Endothelial cell (in vitro differentiated cells): ENCODE measurements around the gene CRB2. TPM values are rescaled to one million over a fixed set of nuclear protein-coding genes. Genes with fewer than 3 reads are reported as not detected.
A peak's percentile ranks its signal among the peaks of the same experiment; 100 is the strongest.

Experiments
- DNase-seq: peaks from one replicate; pipeline ENCODE4 v3.0.0; 2021; ENCODE audit warnings: low spot score
- H3K27ac Mint-ChIP-seq: one replicate; pipeline ENCODE4 v1.8.0; 2021; ENCODE audit warnings: mixed read lengths, inconsistent platforms; ENCODE audit not compliant: unreplicated experiment
- H3K27me3 Mint-ChIP-seq: one replicate; pipeline ENCODE4 v1.8.0; 2021; ENCODE audit warnings: mild to moderate bottlenecking, moderate library complexity, mixed read lengths, inconsistent platforms; ENCODE audit not compliant: unreplicated experiment
- H3K36me3 Mint-ChIP-seq: one replicate; pipeline ENCODE4 v1.8.0; 2021; ENCODE audit warnings: mild to moderate bottlenecking, low read depth, mixed read lengths, inconsistent platforms; ENCODE audit not compliant: unreplicated experiment
- H3K4me1 Mint-ChIP-seq: one replicate; pipeline ENCODE4 v1.8.0; 2021; ENCODE audit warnings: mild to moderate bottlenecking, mixed read lengths, inconsistent platforms; ENCODE audit not compliant: unreplicated experiment
- H3K4me3 Mint-ChIP-seq: one replicate; pipeline ENCODE4 v1.8.0; 2021; ENCODE audit warnings: mild to moderate bottlenecking, mixed read lengths, inconsistent platforms; ENCODE audit not compliant: unreplicated experiment
- H3K9me3 Mint-ChIP-seq: one replicate; pipeline ENCODE4 v1.8.0; 2021; ENCODE audit warnings: mixed read lengths, inconsistent platforms; ENCODE audit not compliant: unreplicated experiment
- CTCF ChIP-seq: fragments of 200-600 bp; sonication (generic); IDR thresholded peaks from one replicate; pipeline ENCODE4 v1.5.0; 2021; ENCODE audit warnings: antibody characterized with exemption; ENCODE audit not compliant: unreplicated experiment
- total RNA-seq: library from RNA; stranded (reverse); fragmentation: NEBNext Ultra II Directional; extraction: Animal tissue kit (Norgen Biotek cat#: 25700); gene quantifications from one replicate; pipeline ENCODE4 v1.2.1, GENCODE V29; 2021; ENCODE audit not compliant: unreplicated experiment

The CRB2 gene
- total RNA-seq, 1 donor from 2014 or later = 0.18 TPM

DNA sequence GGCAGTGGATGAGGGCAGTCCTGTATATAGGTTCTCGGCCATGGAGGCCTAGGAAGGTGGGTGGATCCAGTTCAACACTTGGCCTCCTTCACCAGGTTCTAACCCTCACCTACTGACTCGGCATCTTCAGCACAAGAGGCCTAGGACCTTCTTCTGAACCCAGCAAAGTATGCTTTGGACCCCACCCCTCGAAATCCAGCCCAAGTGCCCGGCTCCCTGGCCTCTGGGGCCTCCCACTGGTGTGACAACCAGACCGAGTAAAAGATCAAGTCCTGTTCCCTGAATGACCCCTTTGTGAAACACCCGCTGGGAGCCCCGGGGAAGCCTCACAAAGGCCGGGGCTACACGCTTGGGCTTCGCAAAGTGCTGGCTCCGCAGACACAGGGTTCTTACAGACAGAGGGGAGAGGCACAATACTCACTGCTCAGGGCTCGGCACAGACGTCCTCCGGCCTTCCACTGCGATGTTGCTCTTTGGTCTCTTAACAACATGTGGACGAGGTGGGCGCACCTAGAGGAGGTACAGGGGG is 47.0 kb downstream of the CRB2 start:
- no peak for DNase-seq
- H3K4me1 Mint-ChIP-seq = peaks cover 4% of the 10 kb centered on the region
- H3K27ac Mint-ChIP-seq = no peak overlapping the region
- H3K4me3 Mint-ChIP-seq = no peak overlapping the region
- no peak for TF ChIP-seq CTCF
- H3K36me3 Mint-ChIP-seq = peaks cover 4% of the 10 kb centered on the region
- peaks cover 4% of the 10 kb centered on the region for H3K27me3 Mint-ChIP-seq
- H3K9me3 Mint-ChIP-seq = no peaks in the 10 kb centered on the region

DNA sequence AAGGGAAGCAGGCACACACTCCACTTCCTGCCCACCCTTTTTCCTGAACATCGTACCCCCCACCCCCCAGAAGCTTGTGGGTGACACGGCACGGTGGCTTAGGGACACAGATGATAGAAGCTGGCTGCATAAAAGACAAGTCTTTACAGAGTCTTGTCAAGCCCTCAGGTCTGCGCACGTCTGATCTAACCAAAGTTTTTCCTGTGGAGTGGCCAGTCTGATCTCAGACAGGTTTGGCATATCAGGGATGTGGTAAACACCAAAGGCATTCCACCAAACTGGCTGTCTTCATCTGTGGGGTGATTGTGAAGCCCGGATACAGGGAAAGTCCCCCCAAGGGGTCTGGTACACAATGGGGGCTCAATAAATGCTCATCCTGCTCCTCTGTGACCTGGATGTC is 50.0 kb downstream of the CRB2 start:
- no peak for TF ChIP-seq CTCF
- Mint-ChIP-seq H3K9me3 (no peaks in the 10 kb centered on the region), H3K36me3 (peaks cover 4% of the 10 kb centered on the region), H3K27me3 (peaks cover 4% of the 10 kb centered on the region), H3K4me1 (peaks cover 4% of the 10 kb centered on the region), H3K27ac (peak overlapping the region; percentile 44), H3K4me3 (no peak overlapping the region)
- DNase-seq = no peak

DNA sequence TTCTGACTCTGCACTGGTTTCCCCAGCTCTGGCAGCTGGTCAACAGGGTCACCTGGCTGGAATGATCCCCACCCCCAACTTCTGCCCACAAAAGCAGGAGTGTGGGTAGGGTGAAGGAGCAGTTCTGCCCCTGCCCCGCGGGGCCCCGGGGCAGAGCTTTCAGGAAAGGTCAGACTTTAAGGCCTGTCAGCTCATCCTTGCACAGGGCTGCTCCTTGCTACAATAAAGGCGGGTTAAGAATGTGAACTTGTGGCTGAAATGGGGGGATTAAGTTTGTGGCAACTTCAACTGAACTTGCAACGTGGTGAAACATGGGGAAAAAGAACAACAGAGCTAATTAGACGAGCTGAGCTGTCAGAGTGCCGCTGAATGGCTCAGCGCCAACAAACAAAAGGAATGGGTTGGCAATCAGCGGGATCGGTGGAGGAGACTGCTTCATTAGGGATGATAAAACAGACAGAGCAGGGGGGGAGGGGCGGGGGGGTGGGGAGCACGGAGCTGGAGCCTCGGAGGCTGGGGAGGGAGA is 50.8 kb downstream of the CRB2 start:
- Mint-ChIP-seq H3K36me3 (peaks cover 8% of the 10 kb centered on the region), H3K27me3 (peaks cover 5% of the 10 kb centered on the region), H3K9me3 (no peaks in the 10 kb centered on the region), H3K4me1 (peaks cover 4% of the 10 kb centered on the region), H3K27ac (no peak overlapping the region), H3K4me3 (no peak overlapping the region)
- DNase-seq = no peak
- TF ChIP-seq CTCF = no peak

DNA sequence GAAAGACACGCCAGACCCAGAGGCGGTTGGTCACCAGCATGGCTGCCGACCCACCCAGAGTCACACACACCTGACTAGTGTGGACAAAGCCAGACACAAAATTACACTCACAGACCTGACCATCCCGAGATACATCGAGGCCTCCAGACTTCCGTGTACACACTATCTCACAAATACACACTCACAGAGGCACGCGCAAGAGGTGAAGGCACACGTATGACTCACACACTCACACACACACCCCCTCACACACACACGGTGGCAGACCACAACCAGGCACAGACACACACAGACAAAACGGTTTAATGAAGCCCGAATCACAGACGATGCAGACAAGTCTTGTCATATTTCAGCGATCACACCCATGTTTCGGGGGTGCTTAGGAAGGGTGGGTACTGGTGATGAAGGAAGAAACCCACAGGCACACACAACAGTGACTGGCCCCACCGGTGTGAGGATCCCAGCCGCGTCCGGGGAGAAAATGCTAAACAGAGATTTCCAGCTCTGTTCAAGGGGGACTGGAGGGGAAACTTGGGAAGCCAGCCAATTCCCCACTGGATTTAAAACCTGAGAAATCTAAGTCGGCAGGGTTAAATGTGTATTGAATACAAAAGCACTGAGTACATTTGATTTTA is 51.3 kb downstream of the CRB2 start:
- no peak for TF ChIP-seq CTCF
- Mint-ChIP-seq H3K9me3 (no peaks in the 10 kb centered on the region), H3K27me3 (peaks cover 5% of the 10 kb centered on the region), H3K4me3 (no peak overlapping the region), H3K4me1 (peaks cover 4% of the 10 kb centered on the region), H3K36me3 (peaks cover 8% of the 10 kb centered on the region), H3K27ac (peak overlapping the region; percentile 40)
- DNase-seq = no peak
